IMR-90 (cell line): ENCODE measurements around the gene TNFRSF4. TPM values are rescaled to one million over a fixed set of nuclear protein-coding genes. Genes with fewer than 3 reads are reported as not detected.

Experiments used
- ATAC-seq: fragments of 200-7000 bp; cut with Tn5 transposase; 2 replicates; pipeline ENCODE4 v1.9.1; 2020; ENCODE audit warnings: low read depth, mild to moderate bottlenecking, moderate library complexity
- BruUV-seq: library from RNA; stranded (reverse); fragments of 400-500 nt; replicated peaks from 2 replicates; lab custom pipeline; 2021; lab: Mats Ljungman, UMichigan
- CTCF ChIA-PET: fragments of 300-600 bp; formaldehyde crosslinking; extraction: SDS; loops from one replicate; lab custom pipeline; 2021; ENCODE audit warnings: antibody characterized with exemption; lab: Yijun Ruan, JAX
- POLR2A ChIA-PET: fragments of 300-600 bp; sonication (Branson Sonifier 250); formaldehyde crosslinking; loops from one replicate; lab custom pipeline; 2022; ENCODE audit warnings: antibody characterized with exemption; ENCODE audit not compliant: unreplicated experiment; lab: Charles Lee
- DNase-seq: peaks from one replicate; pipeline ENCODE4 v3.0.0; 2013
- H2AFZ ChIP-seq: replicated peaks from 2 replicates; pipeline ENCODE3; 2013; ENCODE audit warnings: low read length, mild to moderate bottlenecking; ENCODE audit not compliant: poor library complexity
- H2AK5ac ChIP-seq: 2 replicates; pipeline ENCODE4 v1.6.1; 2013; ENCODE audit warnings: low read depth, low read length, inconsistent platforms
- H2AK9ac ChIP-seq: replicated peaks from 2 replicates; pipeline ENCODE3; 2013; ENCODE audit warnings: mild to moderate bottlenecking, low read depth, low read length, moderate library complexity; ENCODE audit not compliant: poor library complexity
- H2BK120ac ChIP-seq: 2 replicates; pipeline ENCODE4 v1.6.1; 2013; ENCODE audit warnings: low read depth, low read length, inconsistent platforms
- H2BK15ac ChIP-seq: 3 replicates; pipeline ENCODE4 v1.6.1; 2013; ENCODE audit warnings: low read depth, low read length, inconsistent platforms
- H2BK20ac ChIP-seq: 2 replicates; pipeline ENCODE4 v1.6.1; 2013; ENCODE audit warnings: low read depth, mild to moderate bottlenecking, inconsistent platforms, low read length, moderate library complexity
- H2BK5ac ChIP-seq: 2 replicates; pipeline ENCODE4 v1.6.1; 2013; ENCODE audit warnings: mild to moderate bottlenecking, low read depth, low read length, inconsistent platforms; ENCODE audit not compliant: poor library complexity, severe bottlenecking
- H3K14ac ChIP-seq: replicated peaks from 2 replicates; pipeline ENCODE4 v1.6.1; 2013; ENCODE audit warnings: low read depth, low read length, inconsistent platforms
- H3K18ac ChIP-seq: 2 replicates; pipeline ENCODE4 v1.6.1; 2013; ENCODE audit warnings: low read depth, low read length, control low read depth
- H3K23ac ChIP-seq: 2 replicates; pipeline ENCODE4 v1.6.1; 2013; ENCODE audit warnings: low read depth, low read length, inconsistent platforms
- H3K27ac ChIP-seq: 2 replicates; pipeline ENCODE4 v1.5.1; 2013; ENCODE audit warnings: mild to moderate bottlenecking, control low read depth, low read length; ENCODE audit not compliant: insufficient read depth
- H3K27me3 ChIP-seq: 2 replicates; pipeline ENCODE4 v1.6.1; 2013; ENCODE audit warnings: low read length; ENCODE audit not compliant: control insufficient read depth, insufficient read depth
- H3K36me3 ChIP-seq: 2 replicates; pipeline ENCODE4 v1.6.1; 2013; ENCODE audit warnings: low read length, mixed read lengths; ENCODE audit not compliant: control insufficient read depth, insufficient read depth
- H3K4ac ChIP-seq: 2 replicates; pipeline ENCODE4 v1.6.1; 2013; ENCODE audit warnings: low read depth, low read length, inconsistent platforms
- H3K4me1 ChIP-seq: 2 replicates; pipeline ENCODE4 v1.6.1; 2013; ENCODE audit warnings: low read length, mixed read lengths; ENCODE audit not compliant: control insufficient read depth, insufficient read depth
- H3K4me2 ChIP-seq: 2 replicates; pipeline ENCODE4 v1.6.1; 2013; ENCODE audit warnings: low read depth, mild to moderate bottlenecking, control low read depth, low read length, moderate library complexity
- H3K4me3 ChIP-seq: 2 replicates; pipeline ENCODE4 v1.5.1; 2013; ENCODE audit warnings: low read depth, mild to moderate bottlenecking, control low read depth, low read length, moderate library complexity; ENCODE audit not compliant: insufficient read depth
- H3K56ac ChIP-seq: 2 replicates; pipeline ENCODE4 v1.6.1; 2013; ENCODE audit warnings: low read length, inconsistent platforms; ENCODE audit not compliant: insufficient read depth; ENCODE audit errors: extremely low read depth
- H3K79me1 ChIP-seq, 2 experiments: 2 replicates each; pipeline ENCODE4 v1.6.1; 2013; ENCODE audit warnings: low read length in 2 of 2, inconsistent platforms in 1 of 2, low read depth in 1 of 2
- H3K9ac ChIP-seq: 2 replicates; pipeline ENCODE4 v1.6.1; 2013; ENCODE audit warnings: low read depth, low read length, control low read depth
- H3K9me1 ChIP-seq: 2 replicates; pipeline ENCODE4 v1.6.1; 2013; ENCODE audit warnings: low read length, inconsistent platforms; ENCODE audit not compliant: insufficient read depth
- H3K9me3 ChIP-seq: 2 replicates; pipeline ENCODE4 v1.6.1; 2013; ENCODE audit warnings: low read length; ENCODE audit not compliant: control insufficient read depth, insufficient read depth
- H4K20me1 ChIP-seq: 2 replicates; pipeline ENCODE4 v1.6.1; 2013; ENCODE audit warnings: low read length, inconsistent platforms; ENCODE audit not compliant: insufficient read depth
- H4K5ac ChIP-seq: 2 replicates; pipeline ENCODE4 v1.6.1; 2013; ENCODE audit warnings: mild to moderate bottlenecking, low read depth, low read length, control low read depth
- H4K8ac ChIP-seq, 2 experiments: 2 replicates each; pipeline ENCODE4 v1.6.1; 2013; ENCODE audit warnings: low read depth in 2 of 2, low read length in 2 of 2, control low read depth in 1 of 2, inconsistent platforms in 1 of 2
- H4K91ac ChIP-seq: 2 replicates; pipeline ENCODE4 v1.6.1; 2013; ENCODE audit warnings: low read depth, low read length, inconsistent platforms; ENCODE audit not compliant: insufficient read depth
- CHD1 ChIP-seq: IDR thresholded peaks from 2 replicates; pipeline ENCODE4 v1.6.1; 2012; ENCODE audit warnings: low read depth, low read length, improper control_type of control experiment
- ELK1 ChIP-seq: fragments of 150-350 bp; IDR thresholded peaks from 2 replicates; pipeline ENCODE4 v1.6.1; 2016; ENCODE audit warnings: low read depth, mild to moderate bottlenecking, low read length, moderate library complexity, borderline replicate concordance
- FOS ChIP-seq: fragments of 150-350 bp; IDR thresholded peaks from 2 replicates; pipeline ENCODE4 v1.6.1; 2016; ENCODE audit warnings: low read depth, low read length
- MAFK ChIP-seq: IDR thresholded peaks from 2 replicates; pipeline ENCODE4 v1.6.1; 2012; ENCODE audit warnings: low read depth, low read length, improper control_type of control experiment
- MAZ ChIP-seq: IDR thresholded peaks from 2 replicates; pipeline ENCODE4 v1.6.1; 2012; ENCODE audit warnings: low read depth, mild to moderate bottlenecking, low read length, improper control_type of control experiment, moderate library complexity, borderline replicate concordance
- MXI1 ChIP-seq: IDR thresholded peaks from 2 replicates; pipeline ENCODE4 v1.6.1; 2012; ENCODE audit warnings: low read depth, mild to moderate bottlenecking, low read length, moderate library complexity, borderline replicate concordance
- NFE2L2 ChIP-seq: fragments of 150-350 bp; IDR thresholded peaks from 2 replicates; pipeline ENCODE4 v1.6.1; 2016; ENCODE audit warnings: low read depth, mild to moderate bottlenecking, low read length
- POLR2A ChIP-seq: IDR thresholded peaks from 2 replicates; pipeline ENCODE4 v1.6.1; 2012; ENCODE audit warnings: mild to moderate bottlenecking, low read depth, low read length
- RAD21 ChIP-seq: IDR thresholded peaks from 2 replicates; pipeline ENCODE4 v1.6.1; 2012; ENCODE audit warnings: low read length, improper control_type of control experiment
- RCOR1 ChIP-seq: IDR thresholded peaks from 2 replicates; pipeline ENCODE4 v1.6.1; 2012; ENCODE audit warnings: mild to moderate bottlenecking, low read length, improper control_type of control experiment; ENCODE audit not compliant: insufficient replicate concordance
- RFX5 ChIP-seq: IDR thresholded peaks from 2 replicates; pipeline ENCODE4 v1.8.0; 2012; ENCODE audit warnings: low read depth, mild to moderate bottlenecking, low read length, moderate library complexity
- WGBS, 2 experiments: methylation state at CpG; one replicate each; pipeline versions ENCODE4 v1.1.5 to v1.1.7; 2013; ENCODE audit warnings: missing lambda C conversion rate in 2 of 2; ENCODE audit not compliant: insufficient read length in 1 of 2; ENCODE audit errors: extremely low coverage in 2 of 2; 5-methylcytosine and 5-hydroxymethylcytosine counted together
- dilution Hi-C: fragments of 300-500 bp; cut with HindIII; formaldehyde crosslinking; loops from one replicate; pipeline ENCODE4 v1.14.3; 2018; ENCODE audit warnings: low sequenced_read_pairs; ENCODE audit not compliant: unreplicated experiment
- in situ Hi-C: fragments of 300-500 bp; cut with MboI; formaldehyde crosslinking; loops from 3 replicates; pipeline ENCODE4 v1.14.3; 2019; ENCODE audit warnings: low sequenced_read_pairs, inconsistent platforms, mixed read lengths
- intact Hi-C: fragments of 100-400 bp; cut with micrococcal nuclease; formaldehyde crosslinking; loops from 2 replicates; pipeline ENCODE4 v1.10.0; 2022
- polyA plus RNA-seq, 3 experiments: library from polyadenylated mRNA; depleted of rRNA; stranded (reverse); fragments of >200 nt; gene quantifications; 2 replicates each; pipeline ENCODE4 v1.2.3, GENCODE V29; 2012; ENCODE audit warnings: low replicate concordance in 1 of 3
- total RNA-seq: library from RNA; depleted of rRNA; stranded (reverse); fragments of >200 nt; gene quantifications from 2 replicates; pipeline ENCODE4 v1.2.3, GENCODE V29; 2012
- TF ChIP-seq, protein P1 (sequence below): conservative IDR thresholded peaks from 2 replicates; pipeline ENCODE4 v1.5.1; 2012; ENCODE audit warnings: mild to moderate bottlenecking, low read depth, low read length, improper control_type of control experiment
- TF ChIP-seq, protein P2 (sequence below): fragments of 150-350 bp; IDR thresholded peaks from 2 replicates; pipeline ENCODE4 v1.6.1; 2017; ENCODE audit warnings: mild to moderate bottlenecking, antibody characterized with exemption, low read length, low read depth

Gene TNFRSF4
- total and polyA plus RNA-seq, 2 of the 4 experiments (the other 2 are of a cell fraction) = 0.15 TPM; not detected in 1

- TF ChIP-seq MAFK = no peak
These were observed 46.1 kb upstream of the TNFRSF4 start (continued) for GRCh38 chr1:1259951-1260600.

- 97% methylated on average over 5 of the region's 18 CpGs; no CpG with 5 or more reads in 1 of the 2 experiments for WGBS, 2 experiments
- H4K20me1 ChIP-seq = peaks cover 10% of the 10 kb centered on the region
- TF ChIP-seq NFE2L2 (no peak), ELK1 (no peak), RAD21 (no peak), CHD1 (no peak), RFX5 (no peak), FOS (no peak), MXI1 (no peak), RCOR1 (no peak), POLR2A (no peak), MAZ (no peak), MAFK (no peak)
- TF ChIP-seq, protein P1, sequence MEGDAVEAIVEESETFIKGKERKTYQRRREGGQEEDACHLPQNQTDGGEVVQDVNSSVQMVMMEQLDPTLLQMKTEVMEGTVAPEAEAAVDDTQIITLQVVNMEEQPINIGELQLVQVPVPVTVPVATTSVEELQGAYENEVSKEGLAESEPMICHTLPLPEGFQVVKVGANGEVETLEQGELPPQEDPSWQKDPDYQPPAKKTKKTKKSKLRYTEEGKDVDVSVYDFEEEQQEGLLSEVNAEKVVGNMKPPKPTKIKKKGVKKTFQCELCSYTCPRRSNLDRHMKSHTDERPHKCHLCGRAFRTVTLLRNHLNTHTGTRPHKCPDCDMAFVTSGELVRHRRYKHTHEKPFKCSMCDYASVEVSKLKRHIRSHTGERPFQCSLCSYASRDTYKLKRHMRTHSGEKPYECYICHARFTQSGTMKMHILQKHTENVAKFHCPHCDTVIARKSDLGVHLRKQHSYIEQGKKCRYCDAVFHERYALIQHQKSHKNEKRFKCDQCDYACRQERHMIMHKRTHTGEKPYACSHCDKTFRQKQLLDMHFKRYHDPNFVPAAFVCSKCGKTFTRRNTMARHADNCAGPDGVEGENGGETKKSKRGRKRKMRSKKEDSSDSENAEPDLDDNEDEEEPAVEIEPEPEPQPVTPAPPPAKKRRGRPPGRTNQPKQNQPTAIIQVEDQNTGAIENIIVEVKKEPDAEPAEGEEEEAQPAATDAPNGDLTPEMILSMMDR = no peak
- TF ChIP-seq, protein P2, sequence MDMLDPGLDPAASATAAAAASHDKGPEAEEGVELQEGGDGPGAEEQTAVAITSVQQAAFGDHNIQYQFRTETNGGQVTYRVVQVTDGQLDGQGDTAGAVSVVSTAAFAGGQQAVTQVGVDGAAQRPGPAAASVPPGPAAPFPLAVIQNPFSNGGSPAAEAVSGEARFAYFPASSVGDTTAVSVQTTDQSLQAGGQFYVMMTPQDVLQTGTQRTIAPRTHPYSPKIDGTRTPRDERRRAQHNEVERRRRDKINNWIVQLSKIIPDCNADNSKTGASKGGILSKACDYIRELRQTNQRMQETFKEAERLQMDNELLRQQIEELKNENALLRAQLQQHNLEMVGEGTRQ = no peak
These were observed 45.6 kb upstream of the TNFRSF4 start for GRCh38 chr1:1259540-1259939.

More at GRCh38 chr1:1259540-1259939, 45.6 kb upstream of the TNFRSF4 start:
- Histone ChIP-seq H3K14ac (no peak overlapping the region), H4K91ac (no peak overlapping the region), H3K4me3 (no peak overlapping the region), H2BK15ac (no peak overlapping the region), H2BK120ac (no peak overlapping the region), H3K79me1 (peaks cover 26 to 79% of the 10 kb centered on the region in 2 experiments), H3K9me1 (peaks cover 25% of the 10 kb centered on the region), H3K23ac (no peak overlapping the region), H2BK5ac (peak overlapping the region; percentile 73), H3K36me3 (peaks cover 68% of the 10 kb centered on the region), H2AK5ac (peak overlapping the region; percentile 84; the same call in 1 of the 2 replicates), H3K9me3 (no peaks in the 10 kb centered on the region), H3K56ac (no peak overlapping the region), H3K18ac (no peak overlapping the region), H3K9ac (no peak overlapping the region), H3K4ac (peak overlapping the region; percentile 65; the same call in 1 of the 2 replicates), H3K4me2 (no peak overlapping the region), H2BK20ac (no peak overlapping the region), H2AK9ac (no peak overlapping the region), H4K5ac (no peak overlapping the region), H4K8ac (no peak overlapping the region), H2AFZ (no peak overlapping the region), H3K27ac (no peak overlapping the region), H3K27me3 (no peaks in the 10 kb centered on the region), H3K4me1 (peaks cover 33% of the 10 kb centered on the region)
- POLR2A ChIA-PET = no interaction called here
- CTCF ChIA-PET = no interaction called here
- no peak for DNase-seq
- dilution Hi-C loops = no loop called here
- in situ Hi-C loops = no loop called here
- intact Hi-C loops = no loop called here
- no peak for ATAC-seq
- no TSS peak for BruUV-seq
